ENCODE data around the gene ARHGAP18. TPM values are rescaled to one million over a fixed set of nuclear protein-coding genes. Genes with fewer than 3 reads are reported as not detected.

ARHGAP18 gene
- total RNA-seq, 4 donors from 2014 or later: 29.1 to 47.2 (median 38.5) TPM

- DNase-seq (ENCODE audit: low spot score): no peak
Measured at GRCh38 chr6:129709196-129709768, 695 bp downstream of the ARHGAP18 start.

GRCh38 chr6:129708496-129709195, 1.3 kb downstream of the ARHGAP18 start:
- no peak for DNase-seq (ENCODE audit: low spot score)
- no peak for TF ChIP-seq CTCF (IDR thresholded peaks at IDR 0.05)
- no peak for ATAC-seq (ENCODE audit: low FRiP score)

More at GRCh38 chr6:129709196-129709768, 695 bp downstream of the ARHGAP18 start:
- no peak for TF ChIP-seq CTCF (IDR thresholded peaks at IDR 0.05)
- peak; percentile 38 for ATAC-seq (ENCODE audit: low FRiP score)

- no peak for TF ChIP-seq CTCF (IDR thresholded peaks at IDR 0.05)
- DNase-seq (ENCODE audit: low spot score) (no peak), ATAC-seq (ENCODE audit: low FRiP score) (no peak)
Measured at GRCh38 chr6:129707882-129708495, 2.0 kb downstream of the ARHGAP18 start.

GRCh38 chr6:129707028-129707427, 2.9 kb downstream of the ARHGAP18 start:
- DNase-seq (ENCODE audit: low spot score): no peak
- ATAC-seq (ENCODE audit: low FRiP score): no peak
- TF ChIP-seq CTCF (IDR thresholded peaks at IDR 0.05): no peak

- no peak for ATAC-seq (ENCODE audit: low FRiP score)
- no peak for DNase-seq (ENCODE audit: low spot score)
- TF ChIP-seq CTCF (IDR thresholded peaks at IDR 0.05): no peak
Measured at GRCh38 chr6:129705212-129705611, 4.8 kb downstream of the ARHGAP18 start.

- ATAC-seq (ENCODE audit: low FRiP score) (no peak), DNase-seq (ENCODE audit: low spot score) (no peak)
- TF ChIP-seq CTCF (IDR thresholded peaks at IDR 0.05): no peak
Measured at GRCh38 chr6:129704708-129705107, 5.3 kb downstream of the ARHGAP18 start.
